ENCODE measurements around the gene ZFPM1.
A peak's percentile ranks its signal among the peaks of the same experiment; 100 is the strongest.

- TF ChIP-seq CTCF (conservative IDR thresholded peaks at IDR 0.05) (peak; percentile 59), ZFX (IDR thresholded peaks at IDR 0.05) (no peak)
These were observed 108.6 kb downstream of the ZFPM1 start for GRCh38 chr16:88561485-88562359.
